WTC11 (cell line): Measurements from ENCODE around the gene ZPR1. TPM values are rescaled to one million over a fixed set of nuclear protein-coding genes. Genes with fewer than 3 reads are reported as not detected.

Experiments
- CBFB ChIP-seq: sonication (generic); formaldehyde crosslinking; IDR thresholded peaks from 2 replicates; pipeline ENCODE4 v1.8.1; 2022; ENCODE audit warnings: mild to moderate bottlenecking, low read depth, missing genetic modification reagents
- ELF4 ChIP-seq: sonication (generic); formaldehyde crosslinking; IDR thresholded peaks from 2 replicates; pipeline ENCODE4 v1.8.1; 2022; ENCODE audit warnings: low read depth, mild to moderate bottlenecking, moderate library complexity, missing genetic modification reagents
- GABPB1 ChIP-seq: sonication (generic); formaldehyde crosslinking; IDR thresholded peaks from 2 replicates; pipeline ENCODE4 v1.8.1; 2023; ENCODE audit warnings: mild to moderate bottlenecking, missing genetic modification reagents
- GTF2I ChIP-seq: fragments of 250-450 bp; sonication (Bioruptor Pico); conservative IDR thresholded peaks from 2 replicates; pipeline ENCODE4 v1.4.0; 2021; ENCODE audit warnings: mild to moderate bottlenecking
- NR2C2 ChIP-seq: sonication (generic); formaldehyde crosslinking; IDR thresholded peaks from 2 replicates; pipeline ENCODE4 v1.8.0; 2022; ENCODE audit warnings: mild to moderate bottlenecking, missing genetic modification reagents
- PRRX2 ChIP-seq: fragments of 250-450 bp; sonication (Bioruptor Pico); IDR thresholded peaks from 2 replicates; pipeline ENCODE4 v1.8.0; 2021; ENCODE audit warnings: mild to moderate bottlenecking
- RELA ChIP-seq: sonication (generic); formaldehyde crosslinking; IDR thresholded peaks from 2 replicates; pipeline ENCODE4 v1.8.1; 2022; ENCODE audit warnings: missing genetic modification reagents, mild to moderate bottlenecking, borderline replicate concordance
- SMAD4 ChIP-seq: sonication (generic); formaldehyde crosslinking; IDR thresholded peaks from 2 replicates; pipeline ENCODE4 v1.8.0; 2022; ENCODE audit warnings: mild to moderate bottlenecking, missing genetic modification reagents
- TEAD1 ChIP-seq: sonication (generic); formaldehyde crosslinking; IDR thresholded peaks from 2 replicates; pipeline ENCODE4 v1.8.0; 2022; ENCODE audit warnings: mild to moderate bottlenecking, missing genetic modification reagents
- ZBTB21 ChIP-seq: sonication (generic); formaldehyde crosslinking; IDR thresholded peaks from 2 replicates; pipeline ENCODE4 v1.8.1; 2023; ENCODE audit warnings: mild to moderate bottlenecking, missing genetic modification reagents, borderline replicate concordance
- ZNF138 ChIP-seq: sonication (generic); formaldehyde crosslinking; conservative IDR thresholded peaks from 2 replicates; pipeline ENCODE4 v1.8.1; 2022; ENCODE audit warnings: mild to moderate bottlenecking, moderate library complexity, missing genetic modification reagents
- total RNA-seq: library from RNA; stranded (reverse); gene quantifications from 3 replicates; pipeline ENCODE4 v1.2.3, GENCODE V29; 2021
- TF ChIP-seq, protein P1 (sequence below): fragments of 250-450 bp; sonication (Bioruptor Pico); IDR thresholded peaks from 2 replicates; pipeline ENCODE4 v1.9.0; 2021; ENCODE audit warnings: mild to moderate bottlenecking
- TF ChIP-seq, protein P2 (sequence below): sonication (generic); formaldehyde crosslinking; IDR thresholded peaks from 2 replicates; pipeline ENCODE4 v1.8.0; 2022; ENCODE audit warnings: missing genetic modification reagents
- TF ChIP-seq, protein P3 (sequence below): sonication (generic); formaldehyde crosslinking; IDR thresholded peaks from 2 replicates; pipeline ENCODE4 v1.8.0; 2022; ENCODE audit warnings: mild to moderate bottlenecking, missing genetic modification reagents
- TF ChIP-seq, protein P4 (sequence below): sonication (generic); formaldehyde crosslinking; IDR thresholded peaks from 2 replicates; pipeline ENCODE4 v1.8.1; 2022; ENCODE audit warnings: missing genetic modification reagents, borderline replicate concordance
- TF ChIP-seq, protein P5 (sequence below): sonication (generic); formaldehyde crosslinking; IDR thresholded peaks from 2 replicates; pipeline ENCODE4 v1.8.1; 2022; ENCODE audit warnings: low read depth, missing genetic modification reagents, borderline replicate concordance
- TF ChIP-seq, protein P6 (sequence below): sonication (generic); formaldehyde crosslinking; IDR thresholded peaks from 2 replicates; pipeline ENCODE4 v1.8.1; 2023; ENCODE audit warnings: mild to moderate bottlenecking, moderate library complexity, missing genetic modification reagents
- TF ChIP-seq, protein P7 (sequence below): sonication (generic); formaldehyde crosslinking; conservative IDR thresholded peaks from 2 replicates; pipeline ENCODE4 v1.8.1; 2022; ENCODE audit warnings: mild to moderate bottlenecking, missing genetic modification reagents

Gene ZPR1
- total RNA-seq, 1 experiment from 2014 or later = 59.6 TPM

DNA sequence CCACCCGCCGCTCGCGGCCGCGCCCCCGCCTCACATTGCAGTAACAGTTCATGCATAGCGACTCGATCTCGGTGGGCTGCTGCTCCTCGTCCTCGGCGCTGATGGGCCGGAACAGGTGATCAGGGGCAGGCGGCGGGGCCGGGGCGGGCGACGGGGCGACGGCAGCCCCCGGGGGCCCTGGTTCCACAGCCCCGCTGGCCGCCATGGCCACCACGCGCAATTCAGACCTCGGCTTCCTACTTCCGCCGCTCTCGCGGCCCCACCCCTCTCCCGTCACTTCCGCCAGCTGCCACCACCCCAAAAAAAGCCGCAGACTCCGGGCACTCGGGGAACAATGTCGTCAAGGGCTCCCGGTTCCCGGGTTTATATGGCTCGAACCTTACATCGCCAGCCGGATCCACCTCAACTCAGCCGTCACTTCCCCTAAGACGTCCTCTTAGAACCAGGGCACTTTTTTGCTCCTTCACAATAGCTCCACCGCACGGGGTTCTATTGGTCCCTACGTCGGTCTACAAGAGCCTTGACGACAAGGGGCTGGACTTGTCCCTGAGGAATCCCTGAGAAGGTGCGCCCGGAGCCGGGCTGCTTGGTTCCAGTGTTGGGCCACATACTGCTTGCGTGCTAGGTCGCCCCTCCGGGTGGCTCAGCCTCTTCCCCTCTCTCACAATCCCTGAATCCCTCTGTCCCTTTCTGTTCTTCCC lies at the start of gene ZPR1 (continued):
- TF ChIP-seq, protein P1, sequence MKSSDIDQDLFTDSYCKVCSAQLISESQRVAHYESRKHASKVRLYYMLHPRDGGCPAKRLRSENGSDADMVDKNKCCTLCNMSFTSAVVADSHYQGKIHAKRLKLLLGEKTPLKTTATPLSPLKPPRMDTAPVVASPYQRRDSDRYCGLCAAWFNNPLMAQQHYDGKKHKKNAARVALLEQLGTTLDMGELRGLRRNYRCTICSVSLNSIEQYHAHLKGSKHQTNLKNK (CRISPR knock-in tag) = no peak
- TF ChIP-seq, protein P2, sequence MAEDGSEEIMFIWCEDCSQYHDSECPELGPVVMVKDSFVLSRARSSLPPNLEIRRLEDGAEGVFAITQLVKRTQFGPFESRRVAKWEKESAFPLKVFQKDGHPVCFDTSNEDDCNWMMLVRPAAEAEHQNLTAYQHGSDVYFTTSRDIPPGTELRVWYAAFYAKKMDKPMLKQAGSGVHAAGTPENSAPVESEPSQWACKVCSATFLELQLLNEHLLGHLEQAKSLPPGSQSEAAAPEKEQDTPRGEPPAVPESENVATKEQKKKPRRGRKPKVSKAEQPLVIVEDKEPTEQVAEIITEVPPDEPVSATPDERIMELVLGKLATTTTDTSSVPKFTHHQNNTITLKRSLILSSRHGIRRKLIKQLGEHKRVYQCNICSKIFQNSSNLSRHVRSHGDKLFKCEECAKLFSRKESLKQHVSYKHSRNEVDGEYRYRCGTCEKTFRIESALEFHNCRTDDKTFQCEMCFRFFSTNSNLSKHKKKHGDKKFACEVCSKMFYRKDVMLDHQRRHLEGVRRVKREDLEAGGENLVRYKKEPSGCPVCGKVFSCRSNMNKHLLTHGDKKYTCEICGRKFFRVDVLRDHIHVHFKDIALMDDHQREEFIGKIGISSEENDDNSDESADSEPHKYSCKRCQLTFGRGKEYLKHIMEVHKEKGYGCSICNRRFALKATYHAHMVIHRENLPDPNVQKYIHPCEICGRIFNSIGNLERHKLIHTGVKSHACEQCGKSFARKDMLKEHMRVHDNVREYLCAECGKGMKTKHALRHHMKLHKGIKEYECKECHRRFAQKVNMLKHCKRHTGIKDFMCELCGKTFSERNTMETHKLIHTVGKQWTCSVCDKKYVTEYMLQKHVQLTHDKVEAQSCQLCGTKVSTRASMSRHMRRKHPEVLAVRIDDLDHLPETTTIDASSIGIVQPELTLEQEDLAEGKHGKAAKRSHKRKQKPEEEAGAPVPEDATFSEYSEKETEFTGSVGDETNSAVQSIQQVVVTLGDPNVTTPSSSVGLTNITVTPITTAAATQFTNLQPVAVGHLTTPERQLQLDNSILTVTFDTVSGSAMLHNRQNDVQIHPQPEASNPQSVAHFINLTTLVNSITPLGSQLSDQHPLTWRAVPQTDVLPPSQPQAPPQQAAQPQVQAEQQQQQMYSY (CRISPR knock-in tag) = no peak
- TF ChIP-seq SMAD4 (CRISPR knock-in tag) (no peak), CBFB (CRISPR knock-in tag) (no peak), GABPB1 (CRISPR knock-in tag) (peak; percentile 33; the same call in 1 of the 2 replicates), PRRX2 (CRISPR knock-in tag) (no peak), ZNF138 (CRISPR knock-in tag) (no peak), RELA (CRISPR knock-in tag) (no peak), ELF4 (CRISPR knock-in tag) (no peak), GTF2I (no peak), NR2C2 (CRISPR knock-in tag) (no peak), ZBTB21 (CRISPR knock-in tag) (no peak), TEAD1 (no peak; the same call in 1 of the 2 replicates)
- TF ChIP-seq, protein P3, sequence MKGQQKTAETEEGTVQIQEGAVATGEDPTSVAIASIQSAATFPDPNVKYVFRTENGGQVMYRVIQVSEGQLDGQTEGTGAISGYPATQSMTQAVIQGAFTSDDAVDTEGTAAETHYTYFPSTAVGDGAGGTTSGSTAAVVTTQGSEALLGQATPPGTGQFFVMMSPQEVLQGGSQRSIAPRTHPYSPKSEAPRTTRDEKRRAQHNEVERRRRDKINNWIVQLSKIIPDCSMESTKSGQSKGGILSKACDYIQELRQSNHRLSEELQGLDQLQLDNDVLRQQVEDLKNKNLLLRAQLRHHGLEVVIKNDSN (CRISPR knock-in tag) = peak; percentile 14; the same call in 1 of the 2 replicates
- TF ChIP-seq, protein P4, sequence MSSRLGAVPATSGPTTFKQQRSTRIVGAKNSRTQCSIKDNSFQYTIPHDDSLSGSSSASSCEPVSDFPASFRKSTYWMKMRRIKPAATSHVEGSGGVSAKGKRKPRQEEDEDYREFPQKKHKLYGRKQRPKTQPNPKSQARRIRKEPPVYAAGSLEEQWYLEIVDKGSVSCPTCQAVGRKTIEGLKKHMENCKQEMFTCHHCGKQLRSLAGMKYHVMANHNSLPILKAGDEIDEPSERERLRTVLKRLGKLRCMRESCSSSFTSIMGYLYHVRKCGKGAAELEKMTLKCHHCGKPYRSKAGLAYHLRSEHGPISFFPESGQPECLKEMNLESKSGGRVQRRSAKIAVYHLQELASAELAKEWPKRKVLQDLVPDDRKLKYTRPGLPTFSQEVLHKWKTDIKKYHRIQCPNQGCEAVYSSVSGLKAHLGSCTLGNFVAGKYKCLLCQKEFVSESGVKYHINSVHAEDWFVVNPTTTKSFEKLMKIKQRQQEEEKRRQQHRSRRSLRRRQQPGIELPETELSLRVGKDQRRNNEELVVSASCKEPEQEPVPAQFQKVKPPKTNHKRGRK = no peak
- TF ChIP-seq, protein P5, sequence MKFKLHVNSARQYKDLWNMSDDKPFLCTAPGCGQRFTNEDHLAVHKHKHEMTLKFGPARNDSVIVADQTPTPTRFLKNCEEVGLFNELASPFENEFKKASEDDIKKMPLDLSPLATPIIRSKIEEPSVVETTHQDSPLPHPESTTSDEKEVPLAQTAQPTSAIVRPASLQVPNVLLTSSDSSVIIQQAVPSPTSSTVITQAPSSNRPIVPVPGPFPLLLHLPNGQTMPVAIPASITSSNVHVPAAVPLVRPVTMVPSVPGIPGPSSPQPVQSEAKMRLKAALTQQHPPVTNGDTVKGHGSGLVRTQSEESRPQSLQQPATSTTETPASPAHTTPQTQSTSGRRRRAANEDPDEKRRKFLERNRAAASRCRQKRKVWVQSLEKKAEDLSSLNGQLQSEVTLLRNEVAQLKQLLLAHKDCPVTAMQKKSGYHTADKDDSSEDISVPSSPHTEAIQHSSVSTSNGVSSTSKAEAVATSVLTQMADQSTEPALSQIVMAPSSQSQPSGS (CRISPR knock-in tag) = no peak
- TF ChIP-seq, protein P6, sequence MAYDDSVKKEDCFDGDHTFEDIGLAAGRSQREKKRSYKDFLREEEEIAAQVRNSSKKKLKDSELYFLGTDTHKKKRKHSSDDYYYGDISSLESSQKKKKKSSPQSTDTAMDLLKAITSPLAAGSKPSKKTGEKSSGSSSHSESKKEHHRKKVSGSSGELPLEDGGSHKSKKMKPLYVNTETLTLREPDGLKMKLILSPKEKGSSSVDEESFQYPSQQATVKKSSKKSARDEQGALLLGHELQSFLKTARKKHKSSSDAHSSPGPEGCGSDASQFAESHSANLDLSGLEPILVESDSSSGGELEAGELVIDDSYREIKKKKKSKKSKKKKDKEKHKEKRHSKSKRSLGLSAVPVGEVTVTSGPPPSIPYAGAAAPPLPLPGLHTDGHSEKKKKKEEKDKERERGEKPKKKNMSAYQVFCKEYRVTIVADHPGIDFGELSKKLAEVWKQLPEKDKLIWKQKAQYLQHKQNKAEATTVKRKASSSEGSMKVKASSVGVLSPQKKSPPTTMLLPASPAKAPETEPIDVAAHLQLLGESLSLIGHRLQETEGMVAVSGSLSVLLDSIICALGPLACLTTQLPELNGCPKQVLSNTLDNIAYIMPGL (CRISPR knock-in tag) = peak; percentile 81
- TF ChIP-seq, protein P7, sequence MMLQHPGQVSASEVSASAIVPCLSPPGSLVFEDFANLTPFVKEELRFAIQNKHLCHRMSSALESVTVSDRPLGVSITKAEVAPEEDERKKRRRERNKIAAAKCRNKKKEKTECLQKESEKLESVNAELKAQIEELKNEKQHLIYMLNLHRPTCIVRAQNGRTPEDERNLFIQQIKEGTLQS (CRISPR knock-in tag) = no peak
